IMR-90 (cell line): ENCODE results near the gene CASP3. TPM values are rescaled to one million over a fixed set of nuclear protein-coding genes. Genes with fewer than 3 reads are reported as not detected.

Experiments
- ATAC-seq: fragments of 200-7000 bp; cut with Tn5 transposase; 2 replicates; pipeline ENCODE4 v1.9.1; 2020; ENCODE audit warnings: low read depth, mild to moderate bottlenecking, moderate library complexity
- BruUV-seq: library from RNA; stranded (reverse); fragments of 400-500 nt; replicated peaks from 2 replicates; lab custom pipeline; 2021; lab: Mats Ljungman, UMichigan
- CTCF ChIA-PET: fragments of 300-600 bp; formaldehyde crosslinking; extraction: SDS; loops from one replicate; lab custom pipeline; 2021; ENCODE audit warnings: antibody characterized with exemption; lab: Yijun Ruan, JAX
- POLR2A ChIA-PET: fragments of 300-600 bp; sonication (Branson Sonifier 250); formaldehyde crosslinking; loops from one replicate; lab custom pipeline; 2022; ENCODE audit warnings: antibody characterized with exemption; ENCODE audit not compliant: unreplicated experiment; lab: Charles Lee
- DNase-seq: peaks from one replicate; pipeline ENCODE4 v3.0.0; 2013
- H2AFZ ChIP-seq: replicated peaks from 2 replicates; pipeline ENCODE3; 2013; ENCODE audit warnings: low read length, mild to moderate bottlenecking; ENCODE audit not compliant: poor library complexity
- H2AK5ac ChIP-seq: 2 replicates; pipeline ENCODE4 v1.6.1; 2013; ENCODE audit warnings: low read depth, low read length, inconsistent platforms
- H2AK9ac ChIP-seq: replicated peaks from 2 replicates; pipeline ENCODE3; 2013; ENCODE audit warnings: mild to moderate bottlenecking, low read depth, low read length, moderate library complexity; ENCODE audit not compliant: poor library complexity
- H2BK120ac ChIP-seq: 2 replicates; pipeline ENCODE4 v1.6.1; 2013; ENCODE audit warnings: low read depth, low read length, inconsistent platforms
- H2BK15ac ChIP-seq: 3 replicates; pipeline ENCODE4 v1.6.1; 2013; ENCODE audit warnings: low read depth, low read length, inconsistent platforms
- H2BK20ac ChIP-seq: 2 replicates; pipeline ENCODE4 v1.6.1; 2013; ENCODE audit warnings: low read depth, mild to moderate bottlenecking, inconsistent platforms, low read length, moderate library complexity
- H2BK5ac ChIP-seq: 2 replicates; pipeline ENCODE4 v1.6.1; 2013; ENCODE audit warnings: mild to moderate bottlenecking, low read depth, low read length, inconsistent platforms; ENCODE audit not compliant: poor library complexity, severe bottlenecking
- H3K14ac ChIP-seq: replicated peaks from 2 replicates; pipeline ENCODE4 v1.6.1; 2013; ENCODE audit warnings: low read depth, low read length, inconsistent platforms
- H3K18ac ChIP-seq: 2 replicates; pipeline ENCODE4 v1.6.1; 2013; ENCODE audit warnings: low read depth, low read length, control low read depth
- H3K23ac ChIP-seq: 2 replicates; pipeline ENCODE4 v1.6.1; 2013; ENCODE audit warnings: low read depth, low read length, inconsistent platforms
- H3K27ac ChIP-seq: 2 replicates; pipeline ENCODE4 v1.5.1; 2013; ENCODE audit warnings: mild to moderate bottlenecking, control low read depth, low read length; ENCODE audit not compliant: insufficient read depth
- H3K27me3 ChIP-seq: 2 replicates; pipeline ENCODE4 v1.6.1; 2013; ENCODE audit warnings: low read length; ENCODE audit not compliant: control insufficient read depth, insufficient read depth
- H3K36me3 ChIP-seq: 2 replicates; pipeline ENCODE4 v1.6.1; 2013; ENCODE audit warnings: low read length, mixed read lengths; ENCODE audit not compliant: control insufficient read depth, insufficient read depth
- H3K4ac ChIP-seq: 2 replicates; pipeline ENCODE4 v1.6.1; 2013; ENCODE audit warnings: low read depth, low read length, inconsistent platforms
- H3K4me1 ChIP-seq: 2 replicates; pipeline ENCODE4 v1.6.1; 2013; ENCODE audit warnings: low read length, mixed read lengths; ENCODE audit not compliant: control insufficient read depth, insufficient read depth
- H3K4me2 ChIP-seq: 2 replicates; pipeline ENCODE4 v1.6.1; 2013; ENCODE audit warnings: low read depth, mild to moderate bottlenecking, control low read depth, low read length, moderate library complexity
- H3K4me3 ChIP-seq: 2 replicates; pipeline ENCODE4 v1.5.1; 2013; ENCODE audit warnings: low read depth, mild to moderate bottlenecking, control low read depth, low read length, moderate library complexity; ENCODE audit not compliant: insufficient read depth
- H3K56ac ChIP-seq: 2 replicates; pipeline ENCODE4 v1.6.1; 2013; ENCODE audit warnings: low read length, inconsistent platforms; ENCODE audit not compliant: insufficient read depth; ENCODE audit errors: extremely low read depth
- H3K79me1 ChIP-seq, 2 experiments: 2 replicates each; pipeline ENCODE4 v1.6.1; 2013; ENCODE audit warnings: low read length in 2 of 2, inconsistent platforms in 1 of 2, low read depth in 1 of 2
- H3K9ac ChIP-seq: 2 replicates; pipeline ENCODE4 v1.6.1; 2013; ENCODE audit warnings: low read depth, low read length, control low read depth
- H3K9me1 ChIP-seq: 2 replicates; pipeline ENCODE4 v1.6.1; 2013; ENCODE audit warnings: low read length, inconsistent platforms; ENCODE audit not compliant: insufficient read depth
- H3K9me3 ChIP-seq: 2 replicates; pipeline ENCODE4 v1.6.1; 2013; ENCODE audit warnings: low read length; ENCODE audit not compliant: control insufficient read depth, insufficient read depth
- H4K20me1 ChIP-seq: 2 replicates; pipeline ENCODE4 v1.6.1; 2013; ENCODE audit warnings: low read length, inconsistent platforms; ENCODE audit not compliant: insufficient read depth
- H4K5ac ChIP-seq: 2 replicates; pipeline ENCODE4 v1.6.1; 2013; ENCODE audit warnings: mild to moderate bottlenecking, low read depth, low read length, control low read depth
- H4K8ac ChIP-seq, 2 experiments: 2 replicates each; pipeline ENCODE4 v1.6.1; 2013; ENCODE audit warnings: low read depth in 2 of 2, low read length in 2 of 2, control low read depth in 1 of 2, inconsistent platforms in 1 of 2
- H4K91ac ChIP-seq: 2 replicates; pipeline ENCODE4 v1.6.1; 2013; ENCODE audit warnings: low read depth, low read length, inconsistent platforms; ENCODE audit not compliant: insufficient read depth
- CHD1 ChIP-seq: IDR thresholded peaks from 2 replicates; pipeline ENCODE4 v1.6.1; 2012; ENCODE audit warnings: low read depth, low read length, improper control_type of control experiment
- MAZ ChIP-seq: IDR thresholded peaks from 2 replicates; pipeline ENCODE4 v1.6.1; 2012; ENCODE audit warnings: low read depth, mild to moderate bottlenecking, low read length, improper control_type of control experiment, moderate library complexity, borderline replicate concordance
- MXI1 ChIP-seq: IDR thresholded peaks from 2 replicates; pipeline ENCODE4 v1.6.1; 2012; ENCODE audit warnings: low read depth, mild to moderate bottlenecking, low read length, moderate library complexity, borderline replicate concordance
- NFE2L2 ChIP-seq: fragments of 150-350 bp; IDR thresholded peaks from 2 replicates; pipeline ENCODE4 v1.6.1; 2016; ENCODE audit warnings: low read depth, mild to moderate bottlenecking, low read length
- POLR2A ChIP-seq: IDR thresholded peaks from 2 replicates; pipeline ENCODE4 v1.6.1; 2012; ENCODE audit warnings: mild to moderate bottlenecking, low read depth, low read length
- RAD21 ChIP-seq: IDR thresholded peaks from 2 replicates; pipeline ENCODE4 v1.6.1; 2012; ENCODE audit warnings: low read length, improper control_type of control experiment
- RCOR1 ChIP-seq: IDR thresholded peaks from 2 replicates; pipeline ENCODE4 v1.6.1; 2012; ENCODE audit warnings: mild to moderate bottlenecking, low read length, improper control_type of control experiment; ENCODE audit not compliant: insufficient replicate concordance
- RFX5 ChIP-seq: IDR thresholded peaks from 2 replicates; pipeline ENCODE4 v1.8.0; 2012; ENCODE audit warnings: low read depth, mild to moderate bottlenecking, low read length, moderate library complexity
- whole genome bisulfite sequencing, 2 experiments: methylation state at CpG; one replicate each; pipeline versions ENCODE4 v1.1.5 to v1.1.7; 2013; ENCODE audit warnings: missing lambda C conversion rate in 2 of 2; ENCODE audit not compliant: insufficient read length in 1 of 2; ENCODE audit errors: extremely low coverage in 2 of 2; 5-methylcytosine and 5-hydroxymethylcytosine counted together
- dilution Hi-C: fragments of 300-500 bp; cut with HindIII; formaldehyde crosslinking; loops from one replicate; pipeline ENCODE4 v1.14.3; 2018; ENCODE audit warnings: low sequenced_read_pairs; ENCODE audit not compliant: unreplicated experiment
- in situ Hi-C: fragments of 300-500 bp; cut with MboI; formaldehyde crosslinking; loops from 3 replicates; pipeline ENCODE4 v1.14.3; 2019; ENCODE audit warnings: low sequenced_read_pairs, inconsistent platforms, mixed read lengths
- intact Hi-C: fragments of 100-400 bp; cut with micrococcal nuclease; formaldehyde crosslinking; loops from 2 replicates; pipeline ENCODE4 v1.10.0; 2022
- polyA plus RNA-seq, 3 experiments: library from polyadenylated mRNA; depleted of rRNA; stranded (reverse); fragments of >200 nt; gene quantifications; 2 replicates each; pipeline ENCODE4 v1.2.3, GENCODE V29; 2012; ENCODE audit warnings: low replicate concordance in 1 of 3
- total RNA-seq: library from RNA; depleted of rRNA; stranded (reverse); fragments of >200 nt; gene quantifications from 2 replicates; pipeline ENCODE4 v1.2.3, GENCODE V29; 2012
- TF ChIP-seq, protein P1 (sequence below): fragments of 150-350 bp; IDR thresholded peaks from 2 replicates; pipeline ENCODE4 v1.6.1; 2016; ENCODE audit warnings: low read depth, mild to moderate bottlenecking, low read length, moderate library complexity, borderline replicate concordance
- TF ChIP-seq, protein P2 (sequence below): conservative IDR thresholded peaks from 2 replicates; pipeline ENCODE4 v1.5.1; 2012; ENCODE audit warnings: mild to moderate bottlenecking, low read depth, low read length, improper control_type of control experiment

Gene CASP3
- total and polyA plus RNA-seq, 2 of the 4 experiments (the other 2 are of a cell fraction): 26.7 to 27.4 TPM

DNA sequence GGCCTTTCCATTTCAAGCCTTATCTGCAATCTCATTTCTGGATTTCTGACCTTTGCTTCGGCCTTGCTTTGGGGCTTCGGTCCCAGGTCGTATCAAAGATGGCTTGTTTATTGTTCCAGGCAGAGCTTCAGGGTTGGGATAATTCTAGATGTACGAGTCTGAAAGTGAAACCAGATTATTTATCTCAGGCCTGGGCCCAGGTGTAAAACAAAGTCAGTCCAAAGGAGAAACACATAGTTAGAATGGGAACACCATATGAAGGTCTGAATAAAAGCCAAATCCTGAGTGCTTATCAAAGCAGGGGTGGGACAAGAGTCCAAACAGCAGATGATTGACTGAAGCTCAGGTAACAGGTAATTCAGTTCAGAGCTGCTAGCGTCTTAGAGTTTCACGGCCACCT is 17.4 kb upstream of the CASP3 start:
- intact Hi-C loops: no loop called here

More for the DNA sequence above, 17.4 kb upstream of the CASP3 start:
- Histone ChIP-seq H2AFZ (no peak overlapping the region), H2BK120ac (no peak overlapping the region), H4K91ac (no peak overlapping the region), H4K8ac (no peak overlapping the region), H2AK9ac (no peak overlapping the region), H3K9me3 (no peaks in the 10 kb centered on the region), H3K14ac (no peak overlapping the region), H3K27me3 (no peaks in the 10 kb centered on the region), H3K79me1 (no peaks in the 10 kb centered on the region; a peak in 1 of 4 replicates), H3K36me3 (peaks cover 10% of the 10 kb centered on the region), H3K23ac (no peak overlapping the region), H4K20me1 (no peaks in the 10 kb centered on the region), H3K4me3 (no peak overlapping the region), H3K4ac (no peak overlapping the region), H3K18ac (no peak overlapping the region), H2BK20ac (no peak overlapping the region), H3K9ac (no peak overlapping the region), H4K5ac (no peak overlapping the region), H2AK5ac (no peak overlapping the region), H3K4me1 (peaks cover 3% of the 10 kb centered on the region), H2BK15ac (no peak overlapping the region), H3K56ac (no peak overlapping the region), H3K9me1 (0 out of 2 replicates have a peak, but pooled peaks cover 5% of the 10 kb centered on the region), H2BK5ac (no peak overlapping the region), H3K4me2 (no peak overlapping the region), H3K27ac (no peak overlapping the region)
- no peak for DNase-seq
- in situ Hi-C loops (no loop called here), dilution Hi-C loops (no loop called here)
- WGBS, 2 experiments: 75% methylated on average over 5 of the region's 6 CpGs; no CpG with 5 or more reads in 1 of the 2 experiments
- ChIA-PET CTCF (no interaction called here), POLR2A (no interaction called here)
- ATAC-seq: no peak
- no TSS peak for BruUV-seq
- TF ChIP-seq RCOR1 (no peak), RAD21 (no peak), CHD1 (no peak), MAZ (no peak), NFE2L2 (no peak), MXI1 (no peak), POLR2A (no peak), RFX5 (no peak)
- TF ChIP-seq, protein P1, sequence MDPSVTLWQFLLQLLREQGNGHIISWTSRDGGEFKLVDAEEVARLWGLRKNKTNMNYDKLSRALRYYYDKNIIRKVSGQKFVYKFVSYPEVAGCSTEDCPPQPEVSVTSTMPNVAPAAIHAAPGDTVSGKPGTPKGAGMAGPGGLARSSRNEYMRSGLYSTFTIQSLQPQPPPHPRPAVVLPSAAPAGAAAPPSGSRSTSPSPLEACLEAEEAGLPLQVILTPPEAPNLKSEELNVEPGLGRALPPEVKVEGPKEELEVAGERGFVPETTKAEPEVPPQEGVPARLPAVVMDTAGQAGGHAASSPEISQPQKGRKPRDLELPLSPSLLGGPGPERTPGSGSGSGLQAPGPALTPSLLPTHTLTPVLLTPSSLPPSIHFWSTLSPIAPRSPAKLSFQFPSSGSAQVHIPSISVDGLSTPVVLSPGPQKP: no peak
- TF ChIP-seq, protein P2, sequence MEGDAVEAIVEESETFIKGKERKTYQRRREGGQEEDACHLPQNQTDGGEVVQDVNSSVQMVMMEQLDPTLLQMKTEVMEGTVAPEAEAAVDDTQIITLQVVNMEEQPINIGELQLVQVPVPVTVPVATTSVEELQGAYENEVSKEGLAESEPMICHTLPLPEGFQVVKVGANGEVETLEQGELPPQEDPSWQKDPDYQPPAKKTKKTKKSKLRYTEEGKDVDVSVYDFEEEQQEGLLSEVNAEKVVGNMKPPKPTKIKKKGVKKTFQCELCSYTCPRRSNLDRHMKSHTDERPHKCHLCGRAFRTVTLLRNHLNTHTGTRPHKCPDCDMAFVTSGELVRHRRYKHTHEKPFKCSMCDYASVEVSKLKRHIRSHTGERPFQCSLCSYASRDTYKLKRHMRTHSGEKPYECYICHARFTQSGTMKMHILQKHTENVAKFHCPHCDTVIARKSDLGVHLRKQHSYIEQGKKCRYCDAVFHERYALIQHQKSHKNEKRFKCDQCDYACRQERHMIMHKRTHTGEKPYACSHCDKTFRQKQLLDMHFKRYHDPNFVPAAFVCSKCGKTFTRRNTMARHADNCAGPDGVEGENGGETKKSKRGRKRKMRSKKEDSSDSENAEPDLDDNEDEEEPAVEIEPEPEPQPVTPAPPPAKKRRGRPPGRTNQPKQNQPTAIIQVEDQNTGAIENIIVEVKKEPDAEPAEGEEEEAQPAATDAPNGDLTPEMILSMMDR: no peak
